ENCODE data around the gene PIK3C2G.

- TF ChIP-seq, protein P1, sequence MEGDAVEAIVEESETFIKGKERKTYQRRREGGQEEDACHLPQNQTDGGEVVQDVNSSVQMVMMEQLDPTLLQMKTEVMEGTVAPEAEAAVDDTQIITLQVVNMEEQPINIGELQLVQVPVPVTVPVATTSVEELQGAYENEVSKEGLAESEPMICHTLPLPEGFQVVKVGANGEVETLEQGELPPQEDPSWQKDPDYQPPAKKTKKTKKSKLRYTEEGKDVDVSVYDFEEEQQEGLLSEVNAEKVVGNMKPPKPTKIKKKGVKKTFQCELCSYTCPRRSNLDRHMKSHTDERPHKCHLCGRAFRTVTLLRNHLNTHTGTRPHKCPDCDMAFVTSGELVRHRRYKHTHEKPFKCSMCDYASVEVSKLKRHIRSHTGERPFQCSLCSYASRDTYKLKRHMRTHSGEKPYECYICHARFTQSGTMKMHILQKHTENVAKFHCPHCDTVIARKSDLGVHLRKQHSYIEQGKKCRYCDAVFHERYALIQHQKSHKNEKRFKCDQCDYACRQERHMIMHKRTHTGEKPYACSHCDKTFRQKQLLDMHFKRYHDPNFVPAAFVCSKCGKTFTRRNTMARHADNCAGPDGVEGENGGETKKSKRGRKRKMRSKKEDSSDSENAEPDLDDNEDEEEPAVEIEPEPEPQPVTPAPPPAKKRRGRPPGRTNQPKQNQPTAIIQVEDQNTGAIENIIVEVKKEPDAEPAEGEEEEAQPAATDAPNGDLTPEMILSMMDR (conservative IDR thresholded peaks at IDR 0.05; ENCODE audit: low read depth, low read length) = no peak
- TF ChIP-seq EZH2 (IDR thresholded peaks at IDR 0.05; ENCODE audit: low read length, unreplicated experiment) = no peak
Measured at GRCh38 chr12:18601962-18602361, 340.6 kb downstream of the PIK3C2G start.

Measured in PC-3 (cell line).